ENCODE results near the gene DDX43. TPM values are rescaled to one million over a fixed set of nuclear protein-coding genes. Genes with fewer than 3 reads are reported as not detected.
"Not testable (repeated sequence)": the region's sequence is repeated elsewhere in the genome, so short reads cannot be mapped to it uniquely, and the experiment has no call there.

DDX43 gene
- total and polyA plus RNA-seq, 2 of the 4 experiments (the other 2 are of a cell fraction): 0.07 TPM; not detected in 1

DNA sequence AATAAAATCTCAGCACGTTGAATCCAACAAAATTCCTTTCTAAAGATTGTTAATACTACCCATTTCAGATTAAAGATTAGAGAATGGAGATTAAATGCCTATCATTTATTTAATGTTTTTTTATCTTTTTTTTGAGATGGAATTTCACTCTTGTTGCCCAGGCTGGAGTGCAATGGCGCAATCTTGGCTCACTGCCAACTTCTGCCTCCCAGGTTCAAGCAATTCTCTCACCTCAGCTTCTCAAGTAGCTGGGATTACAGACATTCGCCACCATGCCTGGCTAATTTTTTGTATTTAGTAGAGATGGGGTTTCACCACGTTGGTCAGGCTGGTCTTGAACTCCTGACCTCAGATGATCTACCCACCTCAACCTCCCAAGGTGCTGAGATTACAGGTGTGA is 2.4 kb upstream of the DDX43 start:
- H4K91ac ChIP-seq (ENCODE audit: insufficient read depth, low read depth, low read length); H3K4ac ChIP-seq (ENCODE audit: low read depth, low read length); H2AK5ac ChIP-seq (ENCODE audit: low read depth, low read length); H2AK9ac ChIP-seq (replicated peaks; ENCODE audit: low read depth, low read length, poor library complexity); H3K23ac ChIP-seq (ENCODE audit: low read depth, low read length); H4K8ac ChIP-seq (ENCODE audit: low read depth in 2 of 2, low read length in 2 of 2); intact Hi-C loops (cut with micrococcal nuclease); H2BK20ac ChIP-seq (ENCODE audit: low read depth, low read length); H4K5ac ChIP-seq (ENCODE audit: low read depth, low read length); H3K9ac ChIP-seq (ENCODE audit: low read depth, low read length); H3K9me1 ChIP-seq (ENCODE audit: insufficient read depth, low read length); H3K14ac ChIP-seq (replicated peaks; ENCODE audit: low read depth, low read length); H3K27me3 ChIP-seq (ENCODE audit: control insufficient read depth, insufficient read depth, low read length); H3K9me3 ChIP-seq (ENCODE audit: control insufficient read depth, insufficient read depth, low read length); CTCF ChIA-PET; H3K79me1 ChIP-seq (ENCODE audit: low read depth in 1 of 2, low read length in 2 of 2); H2BK120ac ChIP-seq (ENCODE audit: low read depth, low read length); H2BK15ac ChIP-seq (ENCODE audit: low read depth, low read length); ATAC-seq (ENCODE audit: low read depth); H3K4me1 ChIP-seq (ENCODE audit: control insufficient read depth, insufficient read depth, low read length); DNase-seq; H3K27ac ChIP-seq (ENCODE audit: insufficient read depth, low read length); dilution Hi-C loops (cut with HindIII; ENCODE audit: low sequenced_read_pairs, unreplicated experiment); H2BK5ac ChIP-seq (ENCODE audit: low read depth, low read length, poor library complexity, severe bottlenecking); H3K56ac ChIP-seq (ENCODE audit: extremely low read depth, insufficient read depth, low read length); H3K4me2 ChIP-seq (ENCODE audit: low read depth, low read length); in situ Hi-C loops (cut with MboI; ENCODE audit: low sequenced_read_pairs); H2AFZ ChIP-seq (replicated peaks; ENCODE audit: low read length, poor library complexity); BruUV-seq (replicated peaks); POLR2A ChIA-PET (ENCODE audit: unreplicated experiment); H3K4me3 ChIP-seq (ENCODE audit: insufficient read depth, low read depth, low read length); H3K18ac ChIP-seq (ENCODE audit: low read depth, low read length); H3K36me3 ChIP-seq (ENCODE audit: control insufficient read depth, insufficient read depth, low read length); H4K20me1 ChIP-seq (ENCODE audit: insufficient read depth, low read length): not testable (repeated sequence)
- WGBS, 2 experiments (ENCODE audit: extremely low coverage in 2 of 2, insufficient read length in 1 of 2): no CpG with 5 or more reads among the region's 4 CpGs

Data from IMR-90 (cell line).